ENCODE measurements around the gene MRPL37. TPM values are rescaled to one million over a fixed set of nuclear protein-coding genes. Genes with fewer than 3 reads are reported as not detected.

The MRPL37 gene
- polyA plus RNA-seq, 3 donors = 7.5 to 47.8 (median 42.5) TPM

GRCh38 chr1:54225378-54225777 lies 25.4 kb downstream of the MRPL37 start:
- intact Hi-C loops (cut with micrococcal nuclease) = loop anchor here in 1 of 2 donors (10.0 kb wide), 1 partner anchor 179 kb away; the partner anchor contains the start of gene SSBP3
- H3K27ac ChIP-seq (ENCODE audit: low read depth in 1 of 2, low read length in 2 of 2) = no peak overlapping the region
- 100% methylated on average over 2 of the region's 6 CpGs for WGBS (ENCODE audit: insufficient coverage)
- H3K79me2 ChIP-seq (ENCODE audit: insufficient read depth, low read length) = no peaks in the 10 kb centered on the region
- H3K27me3 ChIP-seq (ENCODE audit: control insufficient read depth in 2 of 2, insufficient read depth in 2 of 2, low read length in 2 of 2) = no peaks in the 10 kb centered on the region
- no peaks in the 10 kb centered on the region for H3K9me3 ChIP-seq (replicated peaks in 1 of 2; ENCODE audit: control insufficient read depth in 1 of 2, insufficient read depth in 1 of 2, low read length in 2 of 2)
- peaks cover 33 to 44% of the 10 kb centered on the region in 2 donors for H3K4me1 ChIP-seq (ENCODE audit: control insufficient read depth in 1 of 2, insufficient read depth in 2 of 2, low read length in 2 of 2)
- H3K4me2 ChIP-seq (replicated peaks; ENCODE audit: extremely low read depth, low read length, poor library complexity, severe bottlenecking) = no peak overlapping the region
- Mint-ChIP-seq H3K27me3 (ENCODE audit: low read depth in 3 of 3) (peaks cover 0 to 5% (median 0%) of the 10 kb centered on the region in 3 donors), H3K4me1 (peaks cover 42% of the 10 kb centered on the region), H3K4me3 (no peak overlapping the region), H3K27ac (peak overlapping the region in 3 of 7 donors; percentile 51 to 85 (median 58)), H3K9me3 (no peaks in the 10 kb centered on the region), H3K36me3 (peaks cover 36 to 53% of the 10 kb centered on the region in 2 donors)
- H4K20me1 ChIP-seq (ENCODE audit: insufficient read depth, low read length) = no peaks in the 10 kb centered on the region
- no peak overlapping the region for H3K4me3 ChIP-seq (replicated peaks in 1 of 3; ENCODE audit: low read depth in 2 of 3, low read length in 3 of 3)
- no peak overlapping the region for H2AFZ ChIP-seq (ENCODE audit: insufficient read depth, low read depth, low read length, poor library complexity, severe bottlenecking)
- no peaks in the 10 kb centered on the region for H3K36me3 ChIP-seq (replicated peaks in 1 of 2; ENCODE audit: control insufficient read depth in 1 of 2, insufficient read depth in 2 of 2, low read length in 2 of 2)
- no peak for DNase-seq
- no peak overlapping the region for H3K9ac ChIP-seq (ENCODE audit: insufficient read depth, low read length, poor library complexity, severe bottlenecking)
- no peak for TF ChIP-seq CTCF (IDR thresholded peaks at IDR 0.05)

- peak overlapping the region in 2 of 7 donors; percentile 58 to 85 for H3K27ac Mint-ChIP-seq
- no peaks in the 10 kb centered on the region for H3K9me3 Mint-ChIP-seq
- intact Hi-C loops (cut with micrococcal nuclease) = loop anchor here in 1 of 2 donors (10.0 kb wide), 1 partner anchor 179 kb away; the partner anchor contains the start of gene SSBP3
Measured at GRCh38 chr1:54225986-54226559, 26.1 kb downstream of the MRPL37 start.

More at GRCh38 chr1:54225986-54226559, 26.1 kb downstream of the MRPL37 start:
- Histone ChIP-seq H3K4me2 (replicated peaks; ENCODE audit: extremely low read depth, low read length, poor library complexity, severe bottlenecking) (no peak overlapping the region), H3K27me3 (ENCODE audit: control insufficient read depth in 2 of 2, insufficient read depth in 2 of 2, low read length in 2 of 2) (no peaks in the 10 kb centered on the region), H3K9me3 (replicated peaks in 1 of 2; ENCODE audit: control insufficient read depth in 1 of 2, insufficient read depth in 1 of 2, low read length in 2 of 2) (no peaks in the 10 kb centered on the region), H3K4me3 (replicated peaks in 1 of 3; ENCODE audit: low read depth in 2 of 3, low read length in 3 of 3) (no peak overlapping the region), H2AFZ (ENCODE audit: insufficient read depth, low read depth, low read length, poor library complexity, severe bottlenecking) (no peak overlapping the region), H3K36me3 (replicated peaks in 1 of 2; ENCODE audit: control insufficient read depth in 1 of 2, insufficient read depth in 2 of 2, low read length in 2 of 2) (no peaks in the 10 kb centered on the region), H3K27ac (ENCODE audit: low read depth in 1 of 2, low read length in 2 of 2) (no peak overlapping the region), H3K9ac (ENCODE audit: insufficient read depth, low read length, poor library complexity, severe bottlenecking) (no peak overlapping the region), H4K20me1 (ENCODE audit: insufficient read depth, low read length) (no peaks in the 10 kb centered on the region), H3K79me2 (ENCODE audit: insufficient read depth, low read length) (no peaks in the 10 kb centered on the region), H3K4me1 (ENCODE audit: control insufficient read depth in 1 of 2, insufficient read depth in 2 of 2, low read length in 2 of 2) (peaks cover 33 to 44% of the 10 kb centered on the region in 2 donors)
- WGBS (ENCODE audit: insufficient coverage) = 97% methylated on average over 12 of the region's 20 CpGs
- no peak for DNase-seq
- peaks cover 0 to 5% (median 0%) of the 10 kb centered on the region in 3 donors for H3K27me3 Mint-ChIP-seq (ENCODE audit: low read depth in 3 of 3)
- H3K4me3 Mint-ChIP-seq = no peak overlapping the region
- no peak for TF ChIP-seq CTCF (IDR thresholded peaks at IDR 0.05)
- H3K36me3 Mint-ChIP-seq = peaks cover 39 to 53% of the 10 kb centered on the region in 2 donors
- peaks cover 42% of the 10 kb centered on the region for H3K4me1 Mint-ChIP-seq
